Measurements from ENCODE around the gene SERP2.
A peak's percentile ranks its signal among the peaks of the same experiment; 100 is the strongest.

The SERP2 gene

DNA sequence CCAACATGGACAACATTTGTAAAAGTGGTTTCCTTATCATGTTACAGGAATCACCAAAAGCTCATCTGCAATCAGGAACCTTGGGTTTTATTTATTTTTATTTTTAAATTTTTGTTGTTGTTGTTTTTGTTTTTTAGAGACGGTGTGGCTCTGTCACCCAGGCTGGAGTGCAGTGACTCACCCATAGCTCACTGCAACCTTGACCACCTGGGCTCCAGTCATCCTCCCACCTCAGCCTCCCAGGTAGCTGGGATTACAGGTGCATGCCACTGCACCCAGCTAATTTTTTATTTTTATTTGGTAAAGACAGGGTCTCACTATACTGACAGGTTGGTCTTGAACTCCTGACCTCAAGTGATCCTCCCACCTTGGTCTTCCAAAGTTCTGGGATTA is 13.6 kb upstream of the SERP2 start:
- no peak for DNase-seq

DNA sequence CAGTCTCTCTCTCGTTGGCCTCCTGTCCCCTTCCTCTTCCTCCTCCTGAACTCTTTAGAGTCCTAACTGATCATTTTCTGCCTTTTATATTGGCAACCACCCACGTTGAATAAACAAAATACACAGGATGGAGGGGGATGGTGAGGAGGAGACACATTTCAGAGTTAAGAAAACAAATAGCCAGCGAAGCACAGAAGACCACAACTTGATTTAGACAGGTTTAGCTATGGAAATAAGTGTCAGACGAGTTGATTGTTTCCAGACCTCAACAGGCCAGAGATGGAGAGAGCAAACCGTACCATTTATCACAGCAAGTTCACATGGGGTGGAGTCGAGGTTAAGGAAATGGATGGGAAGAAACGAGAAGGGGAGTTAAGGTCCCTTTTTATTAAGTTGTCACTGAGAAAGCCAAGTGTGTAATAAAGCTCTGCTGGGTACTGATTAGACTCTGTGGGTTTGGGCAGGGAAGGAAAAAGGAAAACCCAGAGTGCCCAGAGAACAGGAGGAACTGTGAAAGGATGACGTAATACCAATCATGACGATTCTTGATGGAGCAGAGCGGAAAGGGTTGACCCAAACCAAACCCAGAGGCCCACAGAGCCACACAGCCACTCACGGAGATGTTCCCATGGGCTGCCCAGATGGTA is 11.1 kb upstream of the SERP2 start:
- no peak for DNase-seq

DNA sequence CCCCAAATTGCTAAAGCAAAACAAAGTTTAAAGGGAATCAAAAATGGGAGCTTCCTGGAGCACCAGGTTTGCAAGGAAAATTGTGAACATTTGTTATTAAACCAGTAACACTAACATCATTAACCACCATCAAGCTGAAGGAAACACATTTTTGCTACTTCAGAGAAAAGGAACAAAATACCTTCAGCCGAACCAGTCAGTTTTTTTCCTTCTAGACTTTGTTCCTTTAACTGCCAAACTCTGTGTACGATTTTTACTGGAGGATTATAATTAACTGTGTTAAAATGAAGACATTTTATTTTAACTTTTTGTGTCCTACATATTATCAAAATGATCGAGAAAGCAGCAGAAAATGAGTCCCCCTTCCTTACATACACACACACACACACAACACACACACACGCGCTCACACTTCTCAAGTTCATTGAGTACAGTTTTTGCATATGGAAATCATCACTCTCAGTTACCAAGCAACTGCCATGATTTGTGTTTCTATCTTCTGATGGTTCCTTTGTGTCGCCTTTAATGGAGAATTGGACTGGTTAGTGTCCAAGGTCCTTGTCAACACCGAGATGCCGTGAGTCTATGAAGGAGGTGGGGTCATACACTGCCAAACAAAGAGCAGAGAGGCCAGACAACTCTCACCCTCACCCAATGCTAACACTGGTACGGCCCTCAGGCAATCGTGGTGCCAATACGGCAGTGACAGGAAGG is 9.8 kb upstream of the SERP2 start:
- DNase-seq, result no peak

DNA sequence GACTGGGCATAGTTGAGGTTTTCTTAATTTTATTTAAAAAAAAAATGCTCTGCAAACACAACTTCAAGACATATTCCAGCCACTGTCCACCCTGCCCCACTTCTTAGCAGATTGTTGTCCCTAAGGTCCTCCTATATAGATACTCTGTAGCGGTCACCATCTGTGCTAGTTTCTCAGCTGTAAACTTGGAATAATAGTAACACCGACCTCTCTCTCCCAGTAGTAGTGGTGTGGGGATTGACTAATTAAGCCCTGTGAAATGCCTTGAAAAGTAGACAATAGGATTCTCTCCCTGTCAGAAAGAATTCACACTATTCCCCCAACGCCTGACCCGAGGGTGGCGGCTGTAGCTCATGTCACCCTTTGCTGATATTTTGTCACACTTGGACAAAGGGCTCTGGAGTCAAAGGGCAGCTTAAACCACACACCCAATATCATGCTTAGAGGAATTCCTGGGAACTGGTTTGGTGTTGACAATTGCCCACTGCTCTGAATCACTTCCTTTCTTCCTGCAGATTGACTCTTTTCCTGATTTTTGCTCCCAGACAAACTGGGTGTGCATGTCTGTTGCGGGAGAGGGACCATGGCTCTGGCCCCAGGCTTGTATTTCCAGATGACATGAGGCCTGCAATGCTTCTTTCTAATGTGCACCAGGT is 9.2 kb upstream of the SERP2 start:
- peak; percentile 43 for DNase-seq

GRCh38 chr13:44365008-44365407 is 8.6 kb upstream of the SERP2 start:
- DNase-seq, result peak; percentile 96

- no peak for DNase-seq
These were observed 7.7 kb upstream of the SERP2 start for GRCh38 chr13:44365899-44366298.

GRCh38 chr13:44368062-44368591 is 5.5 kb upstream of the SERP2 start:
- peak; percentile 99 for DNase-seq

GRCh38 chr13:44368599-44369368 is 4.8 kb upstream of the SERP2 start:
- DNase-seq, result peak; percentile 34

- no peak for DNase-seq
These were observed 2.2 kb upstream of the SERP2 start for GRCh38 chr13:44371421-44371820.

- no peak for DNase-seq
These were observed 400 bp upstream of the SERP2 start for GRCh38 chr13:44373247-44373600.

GRCh38 chr13:44374348-44374712 is 706 bp downstream of the SERP2 start:
- no peak for DNase-seq

DNA sequence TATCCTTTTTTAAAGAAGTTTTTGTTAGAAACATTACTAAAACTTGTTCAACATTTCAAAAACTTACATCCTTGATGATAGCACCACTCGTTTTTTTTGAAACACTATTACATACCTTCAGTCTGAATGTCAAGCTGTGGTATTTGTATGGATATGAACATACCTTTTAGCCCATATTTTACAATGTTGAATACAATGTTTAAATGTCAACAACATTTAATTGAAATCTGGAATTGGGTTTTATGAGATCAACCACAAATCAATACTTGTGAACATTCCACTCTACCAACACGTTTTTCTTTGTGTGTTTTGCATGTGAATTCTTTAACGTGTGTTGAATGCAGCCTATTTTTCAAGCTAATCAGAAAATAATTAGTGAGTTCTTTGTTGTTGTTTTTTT is 4.7 kb downstream of the SERP2 start:
- no peak for DNase-seq

GRCh38 chr13:44379885-44380284 is 6.3 kb downstream of the SERP2 start:
- no peak for DNase-seq

DNA sequence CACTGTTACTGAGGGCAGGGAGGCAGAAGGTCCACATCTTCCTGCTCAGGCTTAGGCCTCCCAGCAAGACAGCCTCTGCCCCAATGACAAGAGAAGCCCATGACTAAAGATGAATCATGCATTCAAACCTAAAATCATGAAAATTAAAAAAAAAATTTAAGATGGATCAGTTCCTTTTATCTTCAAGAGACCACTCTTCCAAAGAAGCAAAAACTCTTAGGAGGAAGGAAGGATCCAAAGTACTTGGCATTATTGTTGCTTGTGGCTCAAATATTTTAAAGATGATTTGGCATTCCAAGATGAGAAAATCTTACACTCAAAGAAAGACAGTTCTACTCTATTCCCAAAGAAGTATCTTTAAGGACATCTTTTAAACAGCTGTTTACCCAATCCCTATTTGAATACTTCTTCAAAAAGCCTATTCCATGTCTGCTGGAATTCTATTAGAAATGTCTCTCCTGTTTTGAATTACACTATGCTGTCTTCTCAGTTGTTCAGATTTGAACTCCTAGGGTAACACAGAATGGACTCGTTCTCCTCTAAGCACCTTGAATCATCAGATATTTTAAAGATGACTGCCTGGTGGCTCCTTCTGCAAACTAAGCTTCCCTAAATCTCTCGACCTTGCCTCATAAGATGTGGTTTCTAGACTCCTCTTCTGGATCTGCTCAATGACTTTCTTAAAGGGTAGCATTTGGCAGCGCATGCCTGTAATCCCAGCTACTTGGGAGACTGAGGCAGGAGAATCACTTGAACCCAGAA is 7.0 kb downstream of the SERP2 start:
- DNase-seq, result no peak

GRCh38 chr13:44382635-44383145 is 9.1 kb downstream of the SERP2 start:
- no peak for DNase-seq

DNA sequence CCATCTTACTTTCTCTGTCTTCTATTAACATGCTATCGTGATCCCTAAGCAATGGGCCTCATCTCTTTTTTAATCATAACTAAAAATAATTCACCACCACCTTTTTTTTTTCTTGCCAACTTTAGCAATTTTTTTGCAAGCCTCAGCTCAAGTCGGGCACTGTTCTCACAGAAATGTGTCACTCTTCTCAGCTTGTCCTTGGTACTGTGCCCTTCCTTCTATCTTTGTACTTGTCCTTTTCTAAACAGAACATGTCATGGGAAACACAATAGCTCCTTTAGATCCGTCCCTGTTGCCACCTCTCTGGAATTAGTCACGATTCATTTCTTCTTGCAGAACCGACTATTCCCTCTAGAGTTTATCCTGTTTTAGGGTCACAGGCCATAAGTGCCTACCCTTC is 10.3 kb downstream of the SERP2 start:
- no peak for DNase-seq

GRCh38 chr13:44384778-44385177 is 11.2 kb downstream of the SERP2 start:
- no peak for DNase-seq

DNA sequence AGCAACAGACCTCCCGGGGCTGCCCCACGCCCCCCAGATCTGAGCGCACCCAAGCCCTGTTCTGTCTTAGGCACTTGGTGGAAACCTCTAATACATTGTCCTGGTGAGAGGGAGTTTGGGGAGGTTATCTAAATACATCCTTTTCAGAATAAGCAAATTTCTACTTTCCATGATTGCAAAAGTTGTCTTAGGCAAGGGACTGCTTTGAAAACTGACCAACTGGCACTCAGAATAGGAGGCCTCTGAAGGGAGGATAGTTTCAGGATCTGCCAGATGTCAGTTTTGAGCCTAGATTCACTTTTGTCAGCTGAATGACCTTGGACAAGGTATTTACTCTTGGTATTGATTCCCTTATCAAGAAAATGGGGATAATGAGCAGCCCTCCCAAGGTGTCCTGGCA is 11.8 kb downstream of the SERP2 start:
- no peak for DNase-seq

GRCh38 chr13:44385847-44386246 is 12.2 kb downstream of the SERP2 start:
- no peak for DNase-seq

DNA sequence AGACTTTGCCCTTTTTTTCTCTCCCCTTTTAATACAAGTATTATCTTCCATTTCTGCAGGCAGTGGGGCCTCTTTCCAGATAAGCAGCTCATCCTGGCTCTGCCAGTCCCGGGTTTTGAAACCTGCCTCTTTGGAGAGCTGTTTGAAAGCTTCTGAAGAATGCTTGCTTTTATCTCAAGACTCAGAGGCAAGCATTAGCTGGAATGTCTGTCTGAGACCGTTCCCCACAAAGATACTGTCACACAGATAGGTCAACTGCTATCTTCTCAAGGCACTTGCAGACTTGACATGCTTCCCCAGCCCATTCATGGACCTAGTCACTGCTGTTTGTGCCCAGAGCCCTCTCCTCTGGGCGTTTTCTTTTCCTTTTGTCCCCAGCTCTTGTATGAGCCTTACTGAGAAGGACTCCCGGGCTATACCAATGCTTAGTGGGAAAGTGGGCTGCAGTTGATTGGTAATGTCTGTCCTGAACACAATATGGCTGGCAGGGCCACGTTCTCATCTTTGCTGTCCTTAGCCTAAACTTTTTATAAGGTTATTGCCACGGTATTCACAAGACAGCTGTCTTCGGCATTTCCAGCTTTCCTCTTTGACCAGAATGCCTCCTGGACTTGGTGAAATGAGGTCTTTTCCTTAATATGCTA is 13.4 kb downstream of the SERP2 start:
- no peak for DNase-seq

DNA sequence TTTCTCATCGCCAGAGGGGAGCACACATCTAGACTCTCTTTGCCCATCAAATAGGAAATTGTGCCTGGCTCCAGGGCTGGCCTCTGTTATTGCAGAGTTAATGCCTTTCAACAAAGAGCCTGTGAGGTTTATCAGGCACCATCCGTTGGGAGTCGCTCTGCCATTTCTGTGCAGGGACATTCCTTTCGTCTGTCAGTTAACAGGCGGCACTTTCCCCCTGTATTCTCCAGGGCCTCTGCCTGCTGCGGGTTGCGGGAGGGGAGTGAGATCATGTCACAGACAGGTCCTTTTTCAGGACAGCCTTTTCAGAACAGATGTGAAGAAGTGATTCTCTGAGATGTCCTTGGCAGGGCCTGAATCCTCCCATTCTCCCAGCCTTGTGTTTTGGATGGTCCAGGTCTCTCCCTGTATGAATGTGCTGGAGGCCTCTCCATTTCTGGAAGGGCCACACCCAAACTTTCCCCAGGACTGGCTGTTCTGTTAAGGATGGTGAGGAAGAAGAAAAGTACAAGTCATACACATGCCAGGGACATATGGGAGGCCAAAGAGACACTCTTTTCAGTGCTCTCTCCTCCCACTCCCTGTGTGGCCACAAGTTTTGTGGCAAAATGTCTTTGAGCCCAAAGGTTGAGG is 14.9 kb downstream of the SERP2 start:
- peak; percentile 20 for DNase-seq

All from NCI-H82 (cell line).